GM12865 (cell line): ENCODE data around the gene OR8D2.

Source experiments
- DNase-seq: peaks from one replicate; pipeline ENCODE4 v3.0.0; 2010; ENCODE audit warnings: low read depth
- H3K4me3 ChIP-seq: 2 replicates; pipeline ENCODE4 v1.5.1; 2011; ENCODE audit warnings: mild to moderate bottlenecking, low read depth, low read length, control low read depth
- CTCF ChIP-seq: IDR thresholded peaks from 2 replicates; pipeline ENCODE4 v1.5.1; 2011; ENCODE audit warnings: low read length, control low read depth, low read depth, inconsistent platforms; ENCODE audit not compliant: insufficient read depth; ENCODE audit errors: missing control alignments

Gene OR8D2, protein sequence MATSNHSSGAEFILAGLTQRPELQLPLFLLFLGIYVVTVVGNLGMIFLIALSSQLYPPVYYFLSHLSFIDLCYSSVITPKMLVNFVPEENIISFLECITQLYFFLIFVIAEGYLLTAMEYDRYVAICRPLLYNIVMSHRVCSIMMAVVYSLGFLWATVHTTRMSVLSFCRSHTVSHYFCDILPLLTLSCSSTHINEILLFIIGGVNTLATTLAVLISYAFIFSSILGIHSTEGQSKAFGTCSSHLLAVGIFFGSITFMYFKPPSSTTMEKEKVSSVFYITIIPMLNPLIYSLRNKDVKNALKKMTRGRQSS

GRCh38 chr11:124320097-124320496 is at the start of gene OR8D2:
TSS of gene OR8D2 (minus strand) at chr11:124320197. CDS start at chr11:124320197, 0 bp downstream.
- H3K4me3 ChIP-seq, result no peak within 1 kb of the TSS
- no peak for TF ChIP-seq CTCF
- no peak for DNase-seq

DNA sequence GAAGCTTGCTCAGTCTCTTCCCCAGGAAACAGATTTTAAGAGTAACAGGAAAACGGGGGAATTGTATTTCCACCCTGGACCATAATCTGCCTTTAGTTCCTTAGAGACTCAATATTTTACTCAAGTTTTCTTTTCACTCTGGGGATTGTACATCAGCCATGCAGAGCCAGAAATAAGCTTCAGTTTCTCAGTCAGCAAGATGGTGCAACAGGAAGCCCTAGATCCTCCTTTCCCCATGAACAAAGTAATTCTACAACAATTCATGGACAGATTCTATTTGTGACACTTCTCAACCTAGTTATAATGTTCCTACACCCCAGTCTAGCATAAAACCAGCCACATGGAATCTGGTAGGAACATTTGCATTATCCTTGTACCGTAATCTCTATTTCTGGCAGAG is 39.6 kb upstream of the OR8D2 start:
- H3K4me3 ChIP-seq, result no peak overlapping the region
- DNase-seq, result no peak
- TF ChIP-seq CTCF, result no peak

DNA sequence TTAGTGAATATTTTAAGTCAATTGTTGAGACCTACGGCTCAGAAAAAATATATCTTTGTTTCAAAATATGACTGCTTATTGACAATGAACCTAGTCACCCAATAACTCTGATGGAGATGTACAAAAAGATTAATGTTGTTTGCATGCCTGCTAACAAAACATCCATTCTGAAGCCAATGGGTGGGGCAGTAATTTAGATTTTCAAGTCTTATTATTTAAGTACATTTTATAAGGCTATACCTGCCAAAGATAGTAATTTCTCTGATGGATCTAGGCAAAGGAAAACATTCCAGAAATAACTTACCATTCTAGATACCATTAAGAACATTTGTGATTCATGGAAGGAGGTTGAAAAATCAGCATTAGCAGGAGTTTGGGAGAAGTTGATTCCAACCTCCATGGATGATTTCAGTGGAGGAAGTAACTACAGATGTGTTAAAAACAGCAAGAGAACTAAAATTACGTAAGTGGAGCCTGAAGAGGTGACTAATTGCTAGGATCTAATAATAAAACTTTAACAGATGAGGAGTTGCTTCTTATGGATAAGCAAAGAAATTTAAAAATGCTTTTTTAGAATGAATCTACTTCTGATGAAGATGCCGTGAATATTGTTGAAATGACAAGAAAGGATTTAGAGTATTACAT is 26.4 kb upstream of the OR8D2 start:
- TF ChIP-seq CTCF, result no peak
- no peak overlapping the region for H3K4me3 ChIP-seq
- no peak for DNase-seq

GRCh38 chr11:124344346-124344745 is 24.3 kb upstream of the OR8D2 start:
- TF ChIP-seq CTCF, result no peak
- H3K4me3 ChIP-seq, result no peak overlapping the region
- no peak for DNase-seq

- H3K4me3 ChIP-seq, result no peak overlapping the region
- DNase-seq, result no peak
- no peak for TF ChIP-seq CTCF
These were observed 20.1 kb upstream of the OR8D2 start for GRCh38 chr11:124340142-124340447.

DNA sequence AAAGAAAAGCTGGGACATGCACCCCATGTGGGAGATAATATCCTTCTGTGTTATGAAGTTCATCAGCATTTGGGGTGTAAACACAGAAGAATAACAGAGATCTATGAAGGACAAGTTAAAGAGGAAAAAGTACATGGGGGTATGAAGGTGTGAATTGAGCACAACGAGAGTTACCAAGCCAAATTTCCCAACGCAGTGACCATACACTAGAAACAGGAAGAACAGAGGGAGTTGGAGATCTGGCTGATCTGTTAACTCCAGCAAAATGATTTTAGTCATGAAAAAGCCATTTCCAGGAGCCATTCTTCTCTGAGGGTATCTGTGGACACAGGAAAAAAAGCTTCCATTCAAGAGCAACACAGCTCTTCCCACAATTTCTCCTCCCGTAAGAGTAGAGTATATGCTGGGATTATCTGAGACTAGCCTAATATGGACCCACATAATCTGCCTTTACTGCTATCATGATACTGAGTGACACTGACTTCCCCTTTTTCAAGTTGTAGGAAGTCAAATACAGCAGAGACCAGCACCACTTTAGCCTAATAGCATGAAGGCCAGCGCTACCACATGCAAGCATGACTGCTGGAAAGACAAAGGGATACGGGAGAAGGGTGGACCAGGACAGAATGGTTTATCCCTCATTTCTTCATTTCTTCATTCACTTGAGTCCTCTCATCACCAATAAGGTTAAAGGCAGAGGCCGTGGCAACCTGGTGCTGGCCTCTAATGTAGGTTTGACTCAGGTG is 19.6 kb upstream of the OR8D2 start:
- no peak for TF ChIP-seq CTCF
- DNase-seq, result no peak
- no peak overlapping the region for H3K4me3 ChIP-seq
